Endometrium (tissue), 2 donors: ENCODE measurements around the gene TCIRG1.

Experiments used
- FAIRE-seq: peaks from 2 replicates; lab custom pipeline; 2012; peaks lifted over from hg19 to GRCh38; lab: Jason Lieb, UNC
- donor health status: control.
- donor health status: control.

The TCIRG1 gene

DNA sequence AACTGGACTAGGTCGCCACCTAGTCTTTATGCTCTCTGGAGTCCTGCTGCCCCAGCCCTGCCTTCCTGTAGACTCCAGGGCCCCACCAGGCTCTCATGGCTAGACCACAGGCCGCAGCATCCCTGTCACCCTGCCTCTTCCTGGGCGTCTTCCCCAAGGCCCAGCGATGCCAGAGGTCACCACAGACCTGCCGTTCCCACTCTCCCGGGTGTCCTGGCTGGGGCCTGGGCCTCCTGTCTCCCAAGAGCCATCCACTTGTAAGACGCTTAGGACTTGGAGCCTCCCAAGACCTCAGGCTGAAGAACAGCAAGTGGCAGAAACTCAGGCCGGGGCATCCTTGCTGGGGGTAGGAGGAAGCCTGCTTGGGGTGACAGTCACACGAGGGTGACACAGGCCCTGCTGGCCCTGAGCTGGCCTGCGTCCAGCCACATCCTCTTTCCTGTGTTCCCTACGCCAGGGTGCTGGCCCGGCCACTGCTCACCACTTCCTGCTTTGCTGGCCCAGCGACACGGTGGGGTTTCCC is 2.0 kb upstream of the TCIRG1 start:
- no peak for FAIRE-seq

DNA sequence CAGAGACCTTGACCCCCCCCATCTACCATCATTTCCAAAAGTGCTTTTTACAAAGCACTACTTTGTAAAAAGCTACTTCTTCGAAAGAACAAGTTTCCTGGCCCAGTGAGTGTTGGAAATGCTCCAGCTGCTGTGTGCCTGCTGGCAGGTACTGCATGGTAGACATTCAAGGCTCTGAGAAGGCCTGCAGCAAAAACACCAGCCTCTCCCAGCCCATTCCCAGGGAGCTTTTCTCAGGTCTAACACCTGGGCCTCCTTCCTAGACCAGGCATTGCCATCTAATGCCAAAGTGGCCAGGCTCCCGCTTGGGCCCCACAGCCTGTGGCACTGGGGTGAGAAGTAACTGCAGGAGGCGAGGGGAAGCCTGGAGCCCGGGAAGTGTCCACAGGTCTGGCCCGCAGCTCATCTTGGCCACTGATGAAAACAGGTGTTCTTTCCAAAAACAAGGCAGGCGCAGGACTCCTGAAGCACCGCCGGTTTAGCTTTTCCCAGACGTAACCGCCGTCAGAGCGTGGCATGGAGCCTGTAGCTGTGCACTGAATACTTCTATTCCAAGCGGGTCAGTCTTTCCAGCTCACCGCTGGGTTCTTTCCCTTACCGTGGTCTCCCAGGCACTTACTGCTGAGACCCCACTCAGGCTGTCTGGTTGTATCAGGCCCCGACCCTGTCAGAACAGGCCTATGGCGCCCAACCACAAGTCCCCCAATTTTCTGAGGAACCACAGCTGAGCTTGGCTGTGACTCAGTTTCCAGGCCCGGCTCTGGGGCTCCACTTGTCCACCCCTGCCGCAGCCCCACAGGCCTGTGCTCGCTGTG is 1.2 kb upstream of the TCIRG1 start:
- FAIRE-seq, result no peak

- no peak for FAIRE-seq
Observed at GRCh38 chr11:68038226-68038717, 553 bp upstream of the TCIRG1 start.

DNA sequence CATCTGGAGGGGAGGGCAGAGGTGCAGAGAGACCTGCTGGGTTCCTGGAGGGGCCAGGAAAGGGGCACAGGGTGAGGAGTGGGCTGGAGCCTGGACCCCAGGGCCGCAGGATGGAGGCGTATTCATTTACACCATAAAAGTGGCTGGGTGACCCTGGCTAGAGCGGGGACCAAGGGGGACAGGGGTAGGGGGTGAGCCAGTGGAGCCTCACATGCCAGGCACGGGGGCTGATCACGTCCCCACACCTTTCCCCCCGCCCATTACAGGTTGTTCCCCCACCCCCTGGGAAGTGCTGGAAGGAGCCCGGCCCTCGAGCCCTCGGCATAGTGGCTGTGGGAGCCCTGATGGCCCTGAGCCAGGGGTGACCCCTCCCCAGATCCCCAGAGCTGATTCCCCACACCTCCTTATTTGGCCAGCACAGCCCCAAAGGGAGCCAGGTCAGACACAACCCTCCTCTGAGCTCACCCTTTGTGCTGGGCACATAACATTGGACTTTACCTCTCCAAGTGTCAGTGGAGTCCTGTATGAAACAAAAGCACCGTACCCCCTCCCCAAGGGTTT is 781 bp downstream of the TCIRG1 start:
- FAIRE-seq, result no peak

DNA sequence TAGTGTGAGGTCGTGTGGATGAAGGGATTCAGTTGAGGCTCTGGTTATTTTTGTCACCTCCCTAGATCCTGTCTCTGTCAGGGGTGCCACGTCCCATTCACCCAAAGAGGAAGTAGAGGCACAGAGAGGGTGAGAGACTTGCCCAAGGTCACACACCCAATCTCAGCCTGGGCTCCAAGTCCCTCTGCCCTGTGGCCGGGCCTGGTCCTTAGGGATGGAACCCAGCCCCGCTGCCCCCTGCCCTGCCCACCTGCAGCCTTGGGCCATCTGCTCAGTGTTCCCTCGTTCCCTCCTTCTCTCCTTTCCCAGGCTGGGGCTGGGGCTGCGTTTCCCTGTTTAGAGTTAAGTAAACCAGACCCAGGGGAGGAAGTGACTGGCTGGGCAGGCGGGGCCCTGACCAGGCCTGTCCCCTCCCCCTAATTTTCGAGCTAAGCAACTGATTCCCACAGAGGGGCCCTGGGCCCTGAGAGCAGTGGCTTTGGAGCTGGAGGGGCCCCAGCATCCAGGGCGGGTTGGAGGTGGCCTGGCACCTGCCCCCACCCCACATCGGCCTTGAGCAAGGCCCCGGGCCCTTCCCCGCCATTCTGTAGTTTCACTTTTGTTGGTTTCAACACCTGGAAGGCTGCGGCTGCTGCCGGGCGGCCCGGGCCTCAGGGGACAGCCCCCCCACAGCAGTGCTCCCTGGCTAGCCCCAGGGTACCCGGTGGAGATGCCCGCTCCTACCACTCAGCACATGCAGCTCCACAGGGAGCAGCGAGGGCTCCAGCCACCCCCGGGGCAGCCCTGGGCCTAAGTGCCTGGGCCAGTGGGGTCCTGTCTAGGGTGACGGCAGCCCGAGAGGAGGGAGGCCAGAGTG is 1.5 kb downstream of the TCIRG1 start:
- FAIRE-seq, result no peak

DNA sequence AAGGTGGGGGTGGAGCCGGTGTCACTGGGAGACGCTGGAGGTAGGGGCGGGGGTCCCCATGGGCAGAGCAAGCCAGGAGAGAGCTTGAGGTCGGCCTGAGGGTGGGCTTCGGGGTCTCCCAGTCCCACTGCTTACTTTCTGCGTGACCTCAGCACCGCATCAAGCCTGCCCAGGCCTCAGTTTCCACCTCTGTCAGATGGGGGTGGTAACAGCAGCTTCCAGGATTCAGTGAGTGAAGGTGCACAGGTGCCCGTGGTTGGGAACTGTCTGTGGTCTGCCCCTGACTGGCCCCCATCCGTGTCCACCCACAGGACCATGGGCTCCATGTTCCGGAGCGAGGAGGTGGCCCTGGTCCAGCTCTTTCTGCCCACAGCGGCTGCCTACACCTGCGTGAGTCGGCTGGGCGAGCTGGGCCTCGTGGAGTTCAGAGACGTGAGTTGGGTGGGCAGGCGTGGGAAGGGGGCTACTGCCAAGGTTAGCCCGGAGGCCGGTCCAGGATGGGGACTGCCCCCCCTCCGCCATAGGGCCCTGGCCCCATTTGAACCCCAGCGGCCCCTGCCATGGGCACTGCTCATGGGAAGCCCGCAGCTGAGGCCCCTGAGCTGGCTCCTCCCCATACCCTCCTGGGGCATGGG is 2.2 kb downstream of the TCIRG1 start:
- no peak for FAIRE-seq

- no peak for FAIRE-seq
Observed at GRCh38 chr11:68041617-68042218, 2.9 kb downstream of the TCIRG1 start.

GRCh38 chr11:68042219-68043028 is 3.6 kb downstream of the TCIRG1 start:
- FAIRE-seq, result no peak

GRCh38 chr11:68043029-68043348 is 4.2 kb downstream of the TCIRG1 start:
- FAIRE-seq, result no peak

GRCh38 chr11:68043349-68044144 is 4.7 kb downstream of the TCIRG1 start:
- no peak for FAIRE-seq

- no peak for FAIRE-seq
Observed at GRCh38 chr11:68044145-68044813, 5.5 kb downstream of the TCIRG1 start.

DNA sequence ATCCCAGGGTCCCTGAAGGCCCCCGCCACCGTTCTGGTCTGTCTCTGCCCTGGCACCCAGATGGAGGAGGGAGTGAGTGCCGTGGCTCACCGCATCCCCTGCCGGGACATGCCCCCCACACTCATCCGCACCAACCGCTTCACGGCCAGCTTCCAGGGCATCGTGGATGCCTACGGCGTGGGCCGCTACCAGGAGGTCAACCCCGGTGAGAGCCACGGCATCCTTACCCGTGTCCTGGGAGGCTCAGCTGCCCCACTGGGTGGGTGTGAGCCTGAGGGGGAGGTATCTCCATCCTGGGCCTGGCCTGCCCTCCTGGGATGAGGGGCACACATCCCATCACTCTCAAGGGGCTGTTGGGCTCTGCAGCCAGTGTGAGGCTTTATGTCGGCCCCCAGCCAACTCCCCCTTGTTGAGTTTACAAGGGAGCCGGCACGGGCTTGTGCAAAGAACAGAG is 6.1 kb downstream of the TCIRG1 start:
- FAIRE-seq, result no peak

DNA sequence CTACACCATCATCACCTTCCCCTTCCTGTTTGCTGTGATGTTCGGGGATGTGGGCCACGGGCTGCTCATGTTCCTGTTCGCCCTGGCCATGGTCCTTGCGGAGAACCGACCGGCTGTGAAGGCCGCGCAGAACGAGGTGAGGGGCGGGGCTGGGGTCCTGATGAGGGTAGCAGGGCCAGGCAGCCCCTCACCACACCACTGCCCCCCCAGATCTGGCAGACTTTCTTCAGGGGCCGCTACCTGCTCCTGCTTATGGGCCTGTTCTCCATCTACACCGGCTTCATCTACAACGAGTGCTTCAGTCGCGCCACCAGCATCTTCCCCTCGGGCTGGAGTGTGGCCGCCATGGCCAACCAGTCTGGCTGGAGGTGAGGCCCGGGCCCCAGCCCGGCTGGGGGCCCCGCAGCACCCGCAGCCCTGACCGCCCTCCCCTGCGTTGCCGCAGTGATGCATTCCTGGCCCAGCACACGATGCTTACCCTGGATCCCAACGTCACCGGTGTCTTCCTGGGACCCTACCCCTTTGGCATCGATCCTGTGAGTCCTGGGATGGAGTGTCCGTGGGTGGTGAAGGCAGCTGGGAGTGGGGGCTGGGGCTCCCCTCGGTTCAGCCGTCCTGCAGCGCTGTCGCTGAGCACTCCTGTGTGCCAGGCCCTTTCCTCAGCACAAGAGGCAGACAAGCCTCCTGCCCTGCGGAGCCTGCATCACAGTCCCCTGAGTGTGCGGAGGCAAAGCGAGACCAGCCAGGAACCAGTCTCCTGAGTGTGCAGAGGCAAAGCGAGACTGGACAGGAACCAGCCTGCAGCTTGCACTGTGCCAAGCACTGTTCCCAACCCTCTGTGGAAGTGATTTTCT is 8.8 kb downstream of the TCIRG1 start:
- FAIRE-seq, result no peak

DNA sequence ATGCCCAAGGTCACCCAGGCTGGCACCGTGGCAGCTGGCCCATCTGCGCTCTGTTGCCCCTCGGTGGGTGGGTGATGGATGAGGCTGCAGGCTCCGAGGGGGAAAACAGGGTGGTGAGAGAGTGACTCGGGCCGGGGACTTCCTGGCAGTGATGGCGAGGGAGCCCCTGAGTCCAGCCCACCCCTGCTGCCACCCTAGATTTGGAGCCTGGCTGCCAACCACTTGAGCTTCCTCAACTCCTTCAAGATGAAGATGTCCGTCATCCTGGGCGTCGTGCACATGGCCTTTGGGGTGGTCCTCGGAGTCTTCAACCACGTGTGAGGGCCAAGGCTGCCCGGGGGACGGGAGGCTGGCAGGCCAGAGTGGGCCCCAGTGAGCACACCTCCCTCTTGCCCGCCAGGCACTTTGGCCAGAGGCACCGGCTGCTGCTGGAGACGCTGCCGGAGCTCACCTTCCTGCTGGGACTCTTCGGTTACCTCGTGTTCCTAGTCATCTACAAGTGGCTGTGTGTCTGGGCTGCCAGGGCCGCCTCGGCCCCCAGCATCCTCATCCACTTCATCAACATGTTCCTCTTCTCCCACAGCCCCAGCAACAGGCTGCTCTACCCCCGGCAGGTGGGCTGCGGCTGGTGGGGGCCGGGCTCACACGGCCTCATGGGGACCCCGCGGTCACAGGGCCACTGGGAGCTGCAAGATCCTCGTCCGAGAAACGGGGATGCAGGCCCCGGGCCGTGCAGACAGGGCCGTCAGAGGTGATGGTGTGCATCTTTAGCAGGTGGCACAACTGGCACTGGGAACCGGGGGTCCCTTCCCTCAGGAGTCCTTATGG is 10.1 kb downstream of the TCIRG1 start:
- FAIRE-seq, result no peak

- no peak for FAIRE-seq
Observed at GRCh38 chr11:68049509-68050370, 10.9 kb downstream of the TCIRG1 start.

DNA sequence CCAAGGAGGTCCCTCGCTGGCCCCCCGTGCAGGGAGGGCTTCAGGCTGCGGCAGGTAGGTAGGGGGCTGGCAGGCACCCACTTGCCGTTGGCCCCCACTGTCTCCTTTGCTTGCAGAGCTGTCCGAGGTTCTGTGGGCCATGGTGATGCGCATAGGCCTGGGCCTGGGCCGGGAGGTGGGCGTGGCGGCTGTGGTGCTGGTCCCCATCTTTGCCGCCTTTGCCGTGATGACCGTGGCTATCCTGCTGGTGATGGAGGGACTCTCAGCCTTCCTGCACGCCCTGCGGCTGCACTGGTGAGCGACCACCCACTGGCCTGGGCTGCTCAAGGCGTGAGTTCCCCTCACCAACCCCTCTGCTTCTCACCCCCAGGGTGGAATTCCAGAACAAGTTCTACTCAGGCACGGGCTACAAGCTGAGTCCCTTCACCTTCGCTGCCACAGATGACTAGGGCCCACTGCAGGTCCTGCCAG is 11.6 kb downstream of the TCIRG1 start:
- no peak for FAIRE-seq
